ENCODE measurements around the gene KEAP1.
"Not testable (repeated sequence)": the region's sequence is repeated elsewhere in the genome, so short reads cannot be mapped to it uniquely, and the experiment has no call there.

The KEAP1 gene

GRCh38 chr19:10461047-10461949 lies 41.9 kb downstream of the KEAP1 start:
- no peak for TF ChIP-seq CTCF (IDR thresholded peaks at IDR 0.05; ENCODE audit: low read depth, low read length)
- H3K4me3 ChIP-seq (replicated peaks in 1 of 2; ENCODE audit: low read depth in 2 of 2, low read length in 2 of 2): peak overlapping the region; percentile 36
- peak; percentile 89 to 96 for DNase-seq (ENCODE audit: low read depth in 2 of 2)

- H3K4me3 ChIP-seq (replicated peaks in 1 of 2; ENCODE audit: low read depth in 2 of 2, low read length in 2 of 2): no peak overlapping the region
- no peak for TF ChIP-seq CTCF (IDR thresholded peaks at IDR 0.05; ENCODE audit: low read depth, low read length)
- DNase-seq (ENCODE audit: low read depth in 2 of 2): no peak
Measured at GRCh38 chr19:10460714-10461046, 42.5 kb downstream of the KEAP1 start.

- not testable (repeated sequence) for DNase-seq (ENCODE audit: low read depth in 2 of 2)
Measured at GRCh38 chr19:10458733-10459132, 44.4 kb downstream of the KEAP1 start.

GRCh38 chr19:10454267-10454666 lies 48.9 kb downstream of the KEAP1 start:
- no peak overlapping the region for H3K4me3 ChIP-seq (replicated peaks in 1 of 2; ENCODE audit: low read depth in 2 of 2, low read length in 2 of 2)
- peak; percentile 12 to 18 for DNase-seq (ENCODE audit: low read depth in 2 of 2)

More at GRCh38 chr19:10458733-10459132, 44.4 kb downstream of the KEAP1 start:
- not testable (repeated sequence) for H3K4me3 ChIP-seq (replicated peaks in 1 of 2; ENCODE audit: low read depth in 2 of 2, low read length in 2 of 2)

GRCh38 chr19:10453852-10454251 lies 49.3 kb downstream of the KEAP1 start:
- no peak overlapping the region for H3K4me3 ChIP-seq (replicated peaks in 1 of 2; ENCODE audit: low read depth in 2 of 2, low read length in 2 of 2)
- TF ChIP-seq CTCF (IDR thresholded peaks at IDR 0.05; ENCODE audit: low read depth, low read length): no peak

More at GRCh38 chr19:10454267-10454666, 48.9 kb downstream of the KEAP1 start:
- TF ChIP-seq CTCF (IDR thresholded peaks at IDR 0.05; ENCODE audit: low read depth, low read length): no peak

GRCh38 chr19:10452726-10453618 lies 50.2 kb downstream of the KEAP1 start:
- no peak for TF ChIP-seq CTCF (IDR thresholded peaks at IDR 0.05; ENCODE audit: low read depth, low read length)
- no peak overlapping the region for H3K4me3 ChIP-seq (replicated peaks in 1 of 2; ENCODE audit: low read depth in 2 of 2, low read length in 2 of 2)
- DNase-seq (ENCODE audit: low read depth in 2 of 2): no peak

More at GRCh38 chr19:10453852-10454251, 49.3 kb downstream of the KEAP1 start:
- no peak for DNase-seq (ENCODE audit: low read depth in 2 of 2)

Measured in cardiac fibroblast (primary cell).